H1 (cell line): ENCODE measurements around the gene C2orf76. TPM values are rescaled to one million over a fixed set of nuclear protein-coding genes. Genes with fewer than 3 reads are reported as not detected.
A peak's percentile ranks its signal among the peaks of the same experiment; 100 is the strongest.

Source experiments
- CTCF ChIA-PET: fragments of 300-600 bp; sonication (Branson Sonifier 250); formaldehyde crosslinking; loops from one replicate; lab custom pipeline; 2021; ENCODE audit not compliant: partially characterized antibody; lab: Charles Lee
- POLR2A ChIA-PET: fragments of 300-600 bp; sonication (Branson Sonifier 250); formaldehyde crosslinking; loops from one replicate; lab custom pipeline; 2021; ENCODE audit warnings: inconsistent platforms; ENCODE audit not compliant: partially characterized antibody; lab: Charles Lee
- DNase-seq, 2 experiments: peaks; one replicate each; pipeline versions ENCODE4 v3.0.0 to v3.0.0-alpha.2; 2010 to 2022; ENCODE audit warnings: low spot score in 2 of 2, low read depth in 1 of 2, mixed read lengths in 1 of 2
- FAIRE-seq: peaks from 2 replicates; lab custom pipeline; 2011; peaks lifted over from hg19 to GRCh38; lab: Jason Lieb, UNC
- H2AFZ ChIP-seq: 2 replicates; pipeline ENCODE4 v1.8.1; 2012; ENCODE audit warnings: low read length, inconsistent platforms
- H2AK5ac ChIP-seq: 2 replicates; pipeline ENCODE4 v1.6.1; 2013; ENCODE audit warnings: low read depth, low read length
- H2BK120ac ChIP-seq: replicated peaks from 2 replicates; pipeline ENCODE3; 2013; ENCODE audit warnings: low read depth, low read length, inconsistent platforms
- H2BK12ac ChIP-seq: 2 replicates; pipeline ENCODE4 v1.6.1; 2013; ENCODE audit warnings: low read depth, low read length
- H2BK15ac ChIP-seq: 2 replicates; pipeline ENCODE4 v1.6.1; 2013; ENCODE audit warnings: low read length
- H2BK20ac ChIP-seq: 2 replicates; pipeline ENCODE4 v1.6.1; 2013; ENCODE audit warnings: low read length
- H2BK5ac ChIP-seq: 2 replicates; pipeline ENCODE4 v1.6.1; 2013; ENCODE audit warnings: low read depth, low read length
- H3K14ac ChIP-seq: 2 replicates; pipeline ENCODE4 v1.6.1; 2013; ENCODE audit warnings: inconsistent platforms; ENCODE audit not compliant: insufficient read length
- H3K18ac ChIP-seq: 2 replicates; pipeline ENCODE4 v1.6.1; 2013; ENCODE audit warnings: low read length; ENCODE audit errors: extremely low read depth
- H3K23ac ChIP-seq: 2 replicates; pipeline ENCODE4 v1.6.1; 2013; ENCODE audit warnings: inconsistent platforms; ENCODE audit not compliant: insufficient read length
- H3K23me2 ChIP-seq: 2 replicates; pipeline ENCODE4 v1.6.1; 2013; ENCODE audit warnings: low read depth, low read length
- H3K27ac ChIP-seq: 2 replicates; pipeline ENCODE4 v1.6.1; 2011; ENCODE audit warnings: low read depth, low read length, inconsistent platforms
- H3K27me3 ChIP-seq, 4 experiments: replicated peaks in 1 of 4; 1 replicate in 1 of 4; 2 replicates in 3 of 4; pipeline versions ENCODE4 v1.6.1 to v1.8.1; 2011 to 2013; ENCODE audit warnings: low read length in 3 of 4, mild to moderate bottlenecking in 3 of 4, inconsistent platforms in 2 of 4, mixed read lengths in 2 of 4, moderate library complexity in 1 of 4; ENCODE audit not compliant: control insufficient read depth in 3 of 4, insufficient read depth in 3 of 4; ENCODE audit errors: extremely low read depth in 1 of 4
- H3K36me3 ChIP-seq, 4 experiments: 2 replicates each; pipeline versions ENCODE4 v1.6.1 to v1.8.1; 2011 to 2013; ENCODE audit warnings: mild to moderate bottlenecking in 4 of 4, low read length in 3 of 4, moderate library complexity in 2 of 4, control low read depth in 1 of 4, inconsistent platforms in 1 of 4; ENCODE audit not compliant: insufficient read depth in 4 of 4, control insufficient read depth in 2 of 4
- H3K4ac ChIP-seq: replicated peaks from 2 replicates; pipeline ENCODE3; 2013; ENCODE audit warnings: low read length, low read depth, mixed read lengths, inconsistent platforms; ENCODE audit not compliant: insufficient read length
- H3K4me1 ChIP-seq, 4 experiments: replicated peaks in 1 of 4; 1 replicate in 1 of 4; 2 replicates in 3 of 4; pipeline versions ENCODE4 v1.6.1 to v1.8.1; 2011 to 2013; ENCODE audit warnings: low read length in 3 of 4, inconsistent platforms in 2 of 4, mixed read lengths in 1 of 4; ENCODE audit not compliant: insufficient read depth in 4 of 4, control insufficient read depth in 3 of 4
- H3K4me2 ChIP-seq, 2 experiments: 2 replicates each; pipeline versions ENCODE4 v1.6.1 to v1.8.1; 2011 to 2013; ENCODE audit warnings: low read depth in 2 of 2, low read length in 2 of 2, control low read depth in 1 of 2, inconsistent platforms in 1 of 2, mild to moderate bottlenecking in 1 of 2; ENCODE audit not compliant: insufficient read depth in 1 of 2
- H3K4me3 ChIP-seq, 4 experiments: fragments of 200-600, 300-600 bp in 1 of 4; sonication (generic), shearing (Covaris generic), sonication (Bioruptor Twin) in 1 of 4; 2 replicates each; pipeline versions ENCODE4 v1.5.1 to v1.8.1; 2011 to 2016; ENCODE audit warnings: low read length in 4 of 4, low read depth in 3 of 4, control low read depth in 2 of 4, inconsistent platforms in 2 of 4, mild to moderate bottlenecking in 2 of 4, mixed read lengths in 1 of 4, moderate library complexity in 1 of 4; ENCODE audit not compliant: insufficient read depth in 2 of 4; ENCODE audit errors: extremely low read depth in 1 of 4
- H3K56ac ChIP-seq: replicated peaks from 2 replicates; pipeline ENCODE3; 2013; ENCODE audit warnings: low read depth, mild to moderate bottlenecking, mixed read lengths, low read length, inconsistent platforms; ENCODE audit not compliant: insufficient read length
- H3K79me1 ChIP-seq: 2 replicates; pipeline ENCODE4 v1.6.1; 2013; ENCODE audit warnings: low read depth, low read length, control low read depth
- H3K79me2 ChIP-seq, 2 experiments: 2 replicates each; pipeline versions ENCODE4 v1.6.1 to v1.8.1; 2012 to 2013; ENCODE audit warnings: low read length in 2 of 2, mild to moderate bottlenecking in 2 of 2, inconsistent platforms in 1 of 2; ENCODE audit not compliant: insufficient read depth in 2 of 2, control insufficient read depth in 1 of 2
- H3K9ac ChIP-seq, 4 experiments: replicated peaks in 1 of 4; 1 replicate in 1 of 4; 2 replicates in 3 of 4; pipeline versions ENCODE4 v1.6.1 to v1.8.1; 2011 to 2013; ENCODE audit warnings: low read depth in 3 of 4, low read length in 3 of 4, control low read depth in 2 of 4, mild to moderate bottlenecking in 2 of 4, moderate library complexity in 2 of 4, inconsistent platforms in 1 of 4; ENCODE audit errors: extremely low read depth in 1 of 4
- H3K9me3 ChIP-seq, 2 experiments: 2 replicates each; pipeline versions ENCODE4 v1.6.1 to v1.8.1; 2012 to 2013; ENCODE audit warnings: mild to moderate bottlenecking in 2 of 2, moderate library complexity in 2 of 2, control low read depth in 1 of 2, inconsistent platforms in 1 of 2, low read depth in 1 of 2, low read length in 1 of 2, mixed read lengths in 1 of 2; ENCODE audit not compliant: insufficient read depth in 2 of 2
- H4K20me1 ChIP-seq, 2 experiments: replicated peaks in 1 of 2; 2 replicates each; pipeline versions ENCODE3 to v1.8.1; 2011 to 2013; ENCODE audit warnings: inconsistent platforms in 2 of 2, low read length in 2 of 2, mild to moderate bottlenecking in 1 of 2; ENCODE audit not compliant: insufficient read depth in 2 of 2, control insufficient read depth in 1 of 2
- H4K5ac ChIP-seq: 2 replicates; pipeline ENCODE4 v1.6.1; 2013; ENCODE audit warnings: low read length, low read depth, mixed read lengths, inconsistent platforms; ENCODE audit not compliant: insufficient read length
- H4K8ac ChIP-seq: 2 replicates; pipeline ENCODE4 v1.8.0; 2013; ENCODE audit warnings: mild to moderate bottlenecking, moderate library complexity, low read length, inconsistent platforms; ENCODE audit not compliant: insufficient read depth; ENCODE audit errors: extremely low read depth
- H4K91ac ChIP-seq: replicated peaks from 2 replicates; pipeline ENCODE3; 2013; ENCODE audit warnings: low read length, mixed read lengths, inconsistent platforms; ENCODE audit not compliant: insufficient read length
- WGBS, 2 experiments: shearing (Covaris generic) in 1 of 2; methylation state at CpG; one replicate each; pipeline versions ENCODE4 v1.1.6 to v1.1.7; 2013 to 2015; ENCODE audit warnings: low lambda C conversion rate in 2 of 2, mixed read lengths in 2 of 2, inconsistent platforms in 1 of 2, low coverage in 1 of 2, missing lambda C conversion rate in 1 of 2; ENCODE audit not compliant: insufficient replicate concordance in 2 of 2, insufficient coverage in 1 of 2, insufficient read length in 1 of 2; ENCODE audit errors: extremely low coverage in 1 of 2, missing lambda C conversion rate in 1 of 2; 5-methylcytosine and 5-hydroxymethylcytosine counted together
- polyA plus RNA-seq, 7 experiments: library from polyadenylated mRNA; depleted of rRNA in 3 of 7; stranded (reverse) in 5 of 7; unstranded in 2 of 7; fragments of >200 nt in 5 of 7; fragments of 200-250 nt in 2 of 7; gene quantifications; 1 replicate in 5 of 7; 2 replicates in 1 of 7; 4 replicates in 1 of 7; pipeline versions ENCODE4 v1.2.1 to v1.2.3, GENCODE V29; 2011 to 2013; ENCODE audit warnings: missing spikeins in 2 of 7, mixed read lengths in 2 of 7
- total RNA-seq: library from RNA; stranded (reverse); fragmentation: NEBNext Ultra II Directional; extraction: Animal tissue kit (Norgen Biotek cat#: 25700); gene quantifications from 2 replicates; pipeline ENCODE4 v1.2.1, GENCODE V29; 2021
- TF ChIP-seq, protein P1 (sequence below): IDR thresholded peaks from 2 replicates; pipeline ENCODE4 v1.6.1; 2011; ENCODE audit warnings: low read length, improper control_type of control experiment

The C2orf76 gene
- total and polyA plus RNA-seq, 2 of the 8 experiments (the other 6 are each of a cell fraction or from before 2014, with no cell fraction given): 4.4 to 5.0 TPM

DNA sequence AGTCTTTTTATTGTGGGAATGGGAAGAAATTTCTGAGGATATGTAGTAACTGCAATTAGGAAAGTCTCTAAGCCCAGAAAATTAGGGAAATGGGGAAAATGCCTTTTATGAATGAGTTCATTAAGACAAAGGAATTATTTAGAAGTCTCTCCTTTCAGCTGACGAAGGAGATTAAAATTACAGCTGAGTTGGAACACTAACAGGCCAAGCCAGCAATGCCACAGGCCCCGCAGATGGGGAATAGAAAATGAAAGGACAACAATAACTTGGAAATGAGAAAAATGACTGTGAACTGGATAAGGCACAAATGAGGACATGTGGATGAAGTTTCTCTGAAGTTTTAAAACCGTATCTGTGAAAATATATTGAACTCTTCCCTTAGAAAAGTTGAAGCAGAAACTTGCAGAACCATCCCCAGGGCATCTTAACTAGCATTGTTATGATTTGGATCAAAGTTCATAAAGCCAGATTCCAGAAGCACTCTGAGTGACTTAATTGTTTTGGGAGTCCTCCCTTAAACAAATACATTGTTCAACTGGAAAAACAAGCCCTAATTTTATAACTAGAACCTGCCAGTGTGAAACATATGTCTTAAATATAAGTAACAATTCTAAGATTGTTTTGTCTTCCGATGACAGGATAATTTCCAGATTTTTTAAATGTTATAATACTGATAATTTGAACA lies 51.3 kb downstream of the C2orf76 start:
- Histone ChIP-seq H3K27ac (no peak overlapping the region), H3K23ac (no peak overlapping the region), H3K79me1 (no peaks in the 10 kb centered on the region), H3K4me3 (no peak overlapping the region), H3K4me1 (peaks cover 0 to 3% (median 0%) of the 10 kb centered on the region in 4 experiments; a peak in 2 of 7 replicates), H2AK5ac (no peak overlapping the region), H3K27me3 (no peaks in the 10 kb centered on the region), H2AFZ (no peak overlapping the region), H3K23me2 (no peaks in the 10 kb centered on the region), H4K91ac (no peak overlapping the region), H2BK12ac (no peak overlapping the region), H3K14ac (no peak overlapping the region), H4K20me1 (peaks cover 0 to 3% of the 10 kb centered on the region in 2 experiments), H2BK20ac (no peak overlapping the region), H3K79me2 (no peaks in the 10 kb centered on the region), H3K18ac (no peak overlapping the region), H3K9me3 (no peaks in the 10 kb centered on the region), H2BK5ac (no peak overlapping the region), H3K4ac (no peak overlapping the region), H3K9ac (peak overlapping the region in 1 of 4 experiments; percentile 34; a peak in 1 of 7 replicates), H3K4me2 (no peak overlapping the region), H2BK120ac (no peak overlapping the region), H3K36me3 (no peaks in the 10 kb centered on the region), H2BK15ac (no peak overlapping the region), H3K56ac (no peak overlapping the region), H4K8ac (no peak overlapping the region), H4K5ac (no peak overlapping the region)
- POLR2A ChIA-PET: no interaction called here
- CTCF ChIA-PET: no interaction called here
- DNase-seq: no peak
- 98% methylated on average over 4 of the region's 4 CpGs; no CpG with 5 or more reads in 1 of the 2 experiments for WGBS, 2 experiments
- no peak for FAIRE-seq
- TF ChIP-seq, protein P1, sequence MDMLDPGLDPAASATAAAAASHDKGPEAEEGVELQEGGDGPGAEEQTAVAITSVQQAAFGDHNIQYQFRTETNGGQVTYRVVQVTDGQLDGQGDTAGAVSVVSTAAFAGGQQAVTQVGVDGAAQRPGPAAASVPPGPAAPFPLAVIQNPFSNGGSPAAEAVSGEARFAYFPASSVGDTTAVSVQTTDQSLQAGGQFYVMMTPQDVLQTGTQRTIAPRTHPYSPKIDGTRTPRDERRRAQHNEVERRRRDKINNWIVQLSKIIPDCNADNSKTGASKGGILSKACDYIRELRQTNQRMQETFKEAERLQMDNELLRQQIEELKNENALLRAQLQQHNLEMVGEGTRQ: no peak
